ENCODE data around the gene CSNK1G2. TPM values are rescaled to one million over a fixed set of nuclear protein-coding genes. Genes with fewer than 3 reads are reported as not detected.
A peak's percentile ranks its signal among the peaks of the same experiment; 100 is the strongest.

CSNK1G2 gene
- total and polyA plus RNA-seq, 2 of the 13 experiments (the other 11 are each of a cell fraction or from before 2014, with no cell fraction given) = 53.8 to 72.5 TPM

GRCh38 chr19:1902923-1903322 lies 38.0 kb upstream of the CSNK1G2 start (continued):
- TF ChIP-seq ZNF407 (CRISPR knock-in tag; IDR thresholded peaks at IDR 0.05; ENCODE audit: not compliant biosample characterization) (no peak), ZKSCAN5 (CRISPR knock-in tag; IDR thresholded peaks at IDR 0.05) (no peak), ZNF383 (CRISPR knock-in tag; IDR thresholded peaks at IDR 0.05; ENCODE audit: borderline replicate concordance) (no peak), FOXA3 (CRISPR knock-in tag; IDR thresholded peaks at IDR 0.05) (no peak), ZNF326 (CRISPR knock-in tag; IDR thresholded peaks at IDR 0.05; ENCODE audit: borderline replicate concordance) (no peak), ZNF12 (CRISPR knock-in tag; IDR thresholded peaks at IDR 0.05) (no peak), MIER2 (CRISPR knock-in tag; IDR thresholded peaks at IDR 0.05) (no peak), ZFP36L2 (CRISPR knock-in tag; IDR thresholded peaks at IDR 0.05) (no peak), ZNF446 (CRISPR knock-in tag; IDR thresholded peaks at IDR 0.05) (no peak), RBAK (CRISPR knock-in tag; IDR thresholded peaks at IDR 0.05) (no peak), PCBP2 (optimal IDR thresholded peaks at IDR 0.05; ENCODE audit: low read depth, low read length, poor library complexity, severe bottlenecking) (no peak), ZFP1 (CRISPR knock-in tag; IDR thresholded peaks at IDR 0.05) (no peak), ZNF580 (CRISPR knock-in tag; IDR thresholded peaks at IDR 0.05; ENCODE audit: borderline replicate concordance, low read depth) (peak; percentile 63; the same call in 1 of the 2 replicates), TOPORS (CRISPR knock-in tag; IDR thresholded peaks at IDR 0.05) (no peak), RBM22 (optimal IDR thresholded peaks at IDR 0.05; ENCODE audit: low read length) (no peak), FOSL1 (CRISPR knock-in tag; IDR thresholded peaks at IDR 0.05; ENCODE audit: borderline replicate concordance) (no peak), GTF2F1 (IDR thresholded peaks at IDR 0.05; ENCODE audit: low read length) (no peak), ETV6 (CRISPR knock-in tag; conservative IDR thresholded peaks at IDR 0.05) (no peak), MATR3 (CRISPR knock-in tag; IDR thresholded peaks at IDR 0.05) (no peak), CCDC6 (CRISPR knock-in tag; IDR thresholded peaks at IDR 0.05) (no peak)
- TF ChIP-seq, protein P1, sequence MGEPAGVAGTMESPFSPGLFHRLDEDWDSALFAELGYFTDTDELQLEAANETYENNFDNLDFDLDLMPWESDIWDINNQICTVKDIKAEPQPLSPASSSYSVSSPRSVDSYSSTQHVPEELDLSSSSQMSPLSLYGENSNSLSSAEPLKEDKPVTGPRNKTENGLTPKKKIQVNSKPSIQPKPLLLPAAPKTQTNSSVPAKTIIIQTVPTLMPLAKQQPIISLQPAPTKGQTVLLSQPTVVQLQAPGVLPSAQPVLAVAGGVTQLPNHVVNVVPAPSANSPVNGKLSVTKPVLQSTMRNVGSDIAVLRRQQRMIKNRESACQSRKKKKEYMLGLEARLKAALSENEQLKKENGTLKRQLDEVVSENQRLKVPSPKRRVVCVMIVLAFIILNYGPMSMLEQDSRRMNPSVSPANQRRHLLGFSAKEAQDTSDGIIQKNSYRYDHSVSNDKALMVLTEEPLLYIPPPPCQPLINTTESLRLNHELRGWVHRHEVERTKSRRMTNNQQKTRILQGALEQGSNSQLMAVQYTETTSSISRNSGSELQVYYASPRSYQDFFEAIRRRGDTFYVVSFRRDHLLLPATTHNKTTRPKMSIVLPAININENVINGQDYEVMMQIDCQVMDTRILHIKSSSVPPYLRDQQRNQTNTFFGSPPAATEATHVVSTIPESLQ (CRISPR knock-in tag; conservative IDR thresholded peaks at IDR 0.05) = no peak
